ENCODE results near the gene HMG20A.

The HMG20A gene

DNA sequence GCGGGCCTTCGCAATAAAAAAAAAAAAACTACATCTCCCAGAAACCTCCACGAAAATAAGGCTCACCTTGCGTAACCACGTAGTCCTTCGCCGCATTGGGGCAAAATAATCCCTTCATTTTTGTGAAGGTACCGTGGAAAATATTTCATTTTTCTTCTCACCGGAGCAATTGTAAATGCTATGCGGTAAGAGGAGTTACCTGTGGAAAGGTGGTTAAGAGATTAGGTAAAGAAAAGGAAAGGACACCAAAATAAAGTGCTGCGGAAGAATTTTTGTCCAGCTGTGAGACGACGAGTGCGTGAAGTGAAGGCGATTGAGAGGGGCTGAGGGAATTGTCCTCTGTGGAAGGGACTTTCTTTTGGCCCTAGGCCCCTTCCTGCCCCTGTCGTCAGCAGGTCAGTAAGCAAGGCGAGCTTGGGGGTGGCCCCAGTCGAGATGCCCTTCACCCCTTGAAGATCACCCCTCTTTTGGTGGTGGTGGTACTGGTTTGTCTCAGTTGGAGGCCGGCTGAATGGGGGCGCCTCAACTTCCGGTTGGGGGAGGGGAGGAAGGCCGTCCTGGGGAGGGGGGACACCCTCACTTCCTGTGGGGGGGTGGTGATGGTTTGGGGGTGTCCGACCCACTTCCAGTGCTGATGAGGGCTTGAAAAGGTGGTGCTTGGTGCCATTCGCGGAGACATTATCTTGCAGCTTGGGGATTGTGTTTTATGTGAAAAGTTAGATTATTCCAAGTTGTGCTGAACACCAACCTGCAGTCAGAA lies at the start of gene HMG20A:
Gene HMG20A, plus strand, starts transcription at position 279 of the 760 bp plus-strand sequence. CDS start 37,520 bp downstream, outside the sequence.
- peak; percentile 71 for DNase-seq (ENCODE audit: low spot score)

DNA sequence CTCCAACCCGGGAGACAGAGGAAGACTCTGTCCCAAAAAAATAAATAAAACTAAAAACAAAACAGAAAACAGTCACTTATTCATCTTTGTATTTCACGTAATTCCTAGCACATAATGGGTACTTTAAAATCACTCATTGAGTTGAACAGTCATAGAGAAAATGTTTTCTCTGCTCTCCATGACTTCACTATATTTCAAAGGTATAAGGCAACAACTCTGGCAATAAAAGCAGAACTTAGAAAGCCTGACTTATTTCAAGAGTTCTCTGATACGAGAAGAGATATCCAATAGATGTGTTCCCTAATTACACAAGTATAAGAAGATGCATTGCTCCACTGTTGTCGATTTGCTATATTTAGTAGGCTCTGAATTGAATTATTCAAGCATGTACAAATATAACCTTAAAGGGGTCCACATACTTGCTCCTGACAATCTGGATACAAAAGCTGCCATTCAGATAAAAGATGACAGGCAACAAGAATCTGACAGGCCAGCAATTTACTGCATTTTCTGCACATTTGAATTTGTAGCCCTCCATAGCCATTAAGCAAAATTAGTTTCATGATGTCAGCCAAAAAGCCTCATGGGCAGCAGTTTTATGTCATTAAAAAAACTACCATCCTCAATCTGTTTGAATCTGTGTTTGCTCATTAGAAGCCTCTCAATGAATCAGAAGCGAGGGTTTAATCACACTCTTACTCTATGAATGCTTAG lies 48.7 kb upstream of the HMG20A start:
- no peak for TF ChIP-seq CTCF (IDR thresholded peaks at IDR 0.05; ENCODE audit: extremely low read depth, missing control alignments)
- peak; percentile 12 for DNase-seq (ENCODE audit: low spot score)

More for the DNA sequence above, at the start of gene HMG20A:
- TF ChIP-seq CTCF (IDR thresholded peaks at IDR 0.05; ENCODE audit: extremely low read depth, missing control alignments) = no peak

GRCh38 chr15:77373441-77373840 lies 47.2 kb upstream of the HMG20A start:
- TF ChIP-seq CTCF (IDR thresholded peaks at IDR 0.05; ENCODE audit: extremely low read depth, missing control alignments) = no peak

DNA sequence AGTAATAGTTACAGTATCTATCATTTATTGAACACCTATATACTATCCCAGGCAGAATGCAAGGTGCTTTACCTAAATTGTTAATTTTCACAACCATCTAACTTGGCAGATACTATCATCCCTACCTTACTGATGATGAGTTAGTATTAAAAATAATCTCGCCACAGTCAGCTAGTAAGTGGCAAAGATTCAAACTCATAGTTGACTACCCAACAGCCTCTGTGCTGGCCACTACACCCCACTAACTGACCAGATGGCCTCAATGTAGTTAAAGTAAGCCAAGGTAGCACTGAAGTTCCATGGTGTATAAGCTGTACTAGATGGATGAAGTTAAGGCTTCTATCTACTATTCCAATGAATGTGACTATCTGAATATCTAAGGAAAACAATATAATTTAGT lies 45.6 kb upstream of the HMG20A start:
- no peak for TF ChIP-seq CTCF (IDR thresholded peaks at IDR 0.05; ENCODE audit: extremely low read depth, missing control alignments)
- no peak for DNase-seq (ENCODE audit: low spot score)

More at GRCh38 chr15:77373441-77373840, 47.2 kb upstream of the HMG20A start:
- no peak for DNase-seq (ENCODE audit: low spot score)

DNA sequence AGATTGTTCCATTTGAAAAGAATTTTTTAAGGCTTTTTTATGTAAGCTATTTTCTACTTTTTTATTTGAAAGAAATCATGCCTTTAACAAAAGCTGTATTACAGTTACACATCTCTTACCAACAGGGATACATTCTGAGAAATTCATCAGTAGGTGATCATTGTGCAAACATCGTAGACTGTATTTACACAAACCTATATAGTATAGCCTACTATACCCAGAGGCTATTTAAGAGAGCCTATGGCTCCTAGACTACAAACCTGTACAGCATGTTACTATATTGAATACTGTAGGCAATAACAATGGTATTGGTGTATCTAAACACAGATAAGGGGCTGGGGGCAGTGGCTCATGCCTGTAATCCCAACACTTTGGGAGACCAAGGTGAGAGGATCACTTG lies 43.9 kb upstream of the HMG20A start:
- TF ChIP-seq CTCF (IDR thresholded peaks at IDR 0.05; ENCODE audit: extremely low read depth, missing control alignments) = no peak
- DNase-seq (ENCODE audit: low spot score) = no peak

DNA sequence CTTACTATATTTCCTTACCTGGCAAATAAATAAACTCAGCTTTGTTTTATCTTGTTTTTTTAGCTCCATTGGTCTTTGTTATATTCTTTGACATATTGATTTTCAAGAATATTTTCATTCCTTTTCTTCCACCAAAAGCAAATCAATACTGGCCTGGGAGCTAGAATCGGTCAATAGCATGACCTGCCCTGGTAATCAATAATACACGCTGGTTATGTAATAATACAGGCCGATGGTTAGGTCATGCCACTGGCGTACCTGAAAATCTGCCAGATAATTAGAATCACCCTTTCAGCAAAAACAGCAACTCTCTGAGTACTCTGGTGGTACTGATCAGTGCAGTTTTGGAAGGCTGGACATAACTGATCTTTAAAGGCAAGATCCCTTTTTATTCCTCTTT lies 40.7 kb upstream of the HMG20A start:
- no peak for DNase-seq (ENCODE audit: low spot score)
- TF ChIP-seq CTCF (IDR thresholded peaks at IDR 0.05; ENCODE audit: extremely low read depth, missing control alignments) = no peak

- TF ChIP-seq CTCF (IDR thresholded peaks at IDR 0.05; ENCODE audit: extremely low read depth, missing control alignments) = no peak
- DNase-seq (ENCODE audit: low spot score) = no peak
These were observed 36.6 kb upstream of the HMG20A start for GRCh38 chr15:77384086-77384485.
